Limb (tissue), 2 donors: ENCODE results near the gene RUNX2.

Source experiments
- DNase-seq, 2 donors: peaks; one replicate each; pipeline ENCODE4 v3.0.0-alpha.2; 2016; ENCODE audit errors: extremely low spot score in 2 of 2

RUNX2 gene

DNA sequence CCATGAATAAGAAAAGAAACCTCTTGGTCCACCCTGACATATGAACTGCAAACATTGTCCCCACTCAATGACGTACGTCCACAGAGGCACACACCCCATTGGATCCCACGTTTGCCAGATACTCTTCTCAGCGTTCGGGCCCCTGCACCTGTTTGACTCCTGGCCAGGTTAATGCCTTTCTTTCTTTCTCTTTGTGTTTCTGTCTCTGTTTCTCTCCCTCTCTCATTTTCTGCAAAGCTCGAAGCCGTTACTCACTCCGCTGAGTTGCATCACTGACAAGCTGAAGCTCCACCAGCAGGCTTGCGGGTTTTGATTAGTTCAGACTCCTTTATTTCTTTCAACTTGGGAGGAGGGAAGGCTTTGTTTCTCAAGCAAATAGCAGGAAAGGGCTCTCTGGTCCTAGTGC is 185.1 kb downstream of the RUNX2 start:
- DNase-seq = no peak

DNA sequence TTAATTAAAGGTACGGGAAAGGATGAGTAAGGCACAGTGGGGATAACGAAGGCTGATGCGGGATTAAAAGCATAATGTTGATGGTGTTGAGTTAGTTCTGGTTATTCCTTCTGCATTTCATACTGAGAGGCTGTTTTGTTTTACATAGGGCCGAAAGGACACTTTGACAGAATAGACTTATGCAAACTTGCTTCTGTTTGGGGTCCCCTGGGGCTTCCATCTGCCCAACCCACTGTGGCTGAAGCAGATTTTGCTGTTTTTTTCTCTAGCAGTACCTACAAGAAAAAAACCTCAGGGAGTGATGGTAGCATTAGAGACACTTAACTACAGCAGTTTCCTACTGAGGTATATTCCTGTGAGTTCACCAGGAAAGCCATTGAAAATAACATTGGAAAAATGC is 185.7 kb downstream of the RUNX2 start:
- no peak for DNase-seq

DNA sequence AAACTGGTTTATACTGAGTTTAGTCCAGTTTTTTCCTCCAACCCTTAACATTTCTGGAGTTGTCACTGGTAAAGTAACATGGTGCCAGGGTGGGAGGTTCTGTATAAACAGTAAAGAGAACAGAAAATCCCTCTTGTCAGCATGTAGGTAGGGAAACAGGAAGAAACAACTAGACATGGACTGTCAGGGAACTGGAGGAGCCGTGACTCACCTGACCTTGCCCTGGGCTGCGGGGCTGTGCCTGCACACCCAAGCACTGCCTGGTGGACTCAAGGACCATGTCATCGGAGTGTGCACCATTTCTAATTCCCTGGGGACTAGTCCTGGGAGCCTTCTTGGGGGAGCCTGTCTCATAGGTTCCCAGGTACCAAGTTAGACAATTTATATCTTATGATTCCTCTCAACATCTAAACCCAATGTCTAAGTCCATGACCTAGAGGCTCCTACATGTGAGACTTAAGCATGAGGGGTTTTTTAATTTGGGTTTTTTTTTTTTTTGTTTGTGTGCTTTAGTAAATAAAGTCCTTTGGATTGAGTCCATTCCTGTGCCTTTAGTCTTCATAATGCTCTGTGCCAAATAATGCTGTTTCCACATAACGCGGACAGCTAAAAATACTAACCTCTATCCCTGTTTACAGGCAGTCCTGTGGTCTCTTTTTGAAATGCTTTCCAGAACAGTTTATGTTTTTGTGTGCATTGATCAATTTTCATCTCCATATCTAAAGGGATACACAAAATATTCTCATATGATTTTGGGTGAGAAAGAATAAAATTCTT is 186.5 kb downstream of the RUNX2 start:
- no peak for DNase-seq

DNA sequence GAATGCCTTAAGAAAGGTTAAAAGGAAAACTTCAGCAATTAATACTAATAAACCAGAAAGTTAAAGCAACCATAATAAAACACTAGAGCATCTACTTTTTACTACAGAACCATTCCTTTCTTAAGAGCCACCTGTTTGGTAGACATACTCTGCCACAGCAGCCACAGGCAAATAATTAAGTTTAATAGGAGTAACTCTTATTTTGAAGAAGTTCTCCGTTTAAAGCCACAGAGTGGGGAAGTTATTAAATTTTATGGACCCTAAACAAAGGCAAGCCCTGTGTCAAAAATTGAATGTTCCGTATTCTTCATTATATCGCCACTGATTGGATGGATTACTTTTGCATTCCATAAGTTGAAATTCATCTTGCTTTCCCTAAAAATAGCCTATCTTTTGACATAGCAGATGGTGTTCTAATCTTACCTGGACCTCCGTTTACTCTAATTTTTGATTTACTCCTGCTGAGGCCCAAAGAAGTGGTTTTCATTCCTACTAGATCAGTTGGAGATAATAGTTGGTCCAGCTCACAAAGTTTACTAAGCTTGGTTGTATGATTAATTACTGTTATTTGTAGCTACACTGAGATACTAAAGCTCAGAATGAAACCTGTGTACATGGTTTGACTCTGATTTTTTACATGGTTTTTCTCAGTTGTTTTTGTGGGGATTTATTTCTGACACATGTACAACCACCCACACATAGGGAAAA is 190.0 kb downstream of the RUNX2 start:
- no peak for DNase-seq

DNA sequence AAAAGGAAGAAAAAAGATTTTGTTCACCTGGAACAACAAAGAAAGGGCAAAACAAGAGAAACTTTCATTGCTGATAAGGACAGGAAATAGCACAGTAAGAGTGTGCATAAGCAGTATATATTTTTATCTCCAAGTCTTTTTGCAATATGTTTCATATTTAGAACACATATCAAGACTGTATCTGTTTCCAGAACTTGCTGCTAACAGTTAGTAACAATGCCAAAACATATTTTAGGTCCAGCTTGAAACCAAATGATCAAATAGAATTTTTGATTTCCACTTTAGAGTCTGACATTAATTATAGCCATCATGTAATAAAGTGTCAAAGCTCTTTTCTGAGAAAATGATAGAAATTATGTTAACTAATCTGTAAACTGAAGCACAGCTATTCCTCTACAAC is 193.1 kb downstream of the RUNX2 start:
- DNase-seq = no peak

DNA sequence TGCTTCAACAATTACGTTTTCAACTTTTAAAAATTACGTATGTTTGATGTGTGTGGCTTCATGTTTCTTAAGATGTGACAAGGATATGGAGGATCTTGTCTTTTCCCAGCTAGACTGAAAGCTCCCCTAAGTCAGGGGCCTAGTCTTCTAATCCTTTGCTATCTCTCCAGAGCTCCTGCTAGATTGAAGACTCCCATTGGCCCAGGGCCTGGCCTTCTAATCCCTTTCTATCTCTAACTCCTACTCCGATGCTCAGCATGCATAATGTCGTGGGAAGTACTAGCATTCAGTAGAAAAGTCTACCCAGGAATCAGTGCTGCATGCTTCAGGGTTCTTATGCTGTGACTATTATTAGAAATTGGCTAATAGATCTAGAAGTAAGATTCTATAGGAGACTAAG is 194.4 kb downstream of the RUNX2 start:
- DNase-seq = no peak

DNA sequence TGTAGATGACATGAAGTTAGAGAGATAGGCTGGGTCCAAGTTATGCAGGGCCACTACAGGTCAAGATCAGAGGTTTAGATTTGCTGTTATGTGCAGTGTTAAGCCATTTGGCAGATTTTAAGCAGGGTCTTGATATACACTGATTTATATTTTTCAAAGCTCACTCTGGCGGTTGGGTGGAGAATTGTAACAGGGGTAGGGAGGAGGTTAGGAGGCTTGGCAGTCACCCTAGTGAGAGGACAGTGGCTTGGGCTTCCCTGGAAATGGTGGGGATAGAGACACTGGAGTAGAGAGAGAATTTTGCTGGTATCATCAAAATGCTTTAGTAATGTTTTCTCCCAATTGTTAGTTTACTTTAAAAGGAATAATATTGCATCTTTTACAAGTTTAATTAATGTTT is 199.1 kb downstream of the RUNX2 start:
- no peak for DNase-seq

DNA sequence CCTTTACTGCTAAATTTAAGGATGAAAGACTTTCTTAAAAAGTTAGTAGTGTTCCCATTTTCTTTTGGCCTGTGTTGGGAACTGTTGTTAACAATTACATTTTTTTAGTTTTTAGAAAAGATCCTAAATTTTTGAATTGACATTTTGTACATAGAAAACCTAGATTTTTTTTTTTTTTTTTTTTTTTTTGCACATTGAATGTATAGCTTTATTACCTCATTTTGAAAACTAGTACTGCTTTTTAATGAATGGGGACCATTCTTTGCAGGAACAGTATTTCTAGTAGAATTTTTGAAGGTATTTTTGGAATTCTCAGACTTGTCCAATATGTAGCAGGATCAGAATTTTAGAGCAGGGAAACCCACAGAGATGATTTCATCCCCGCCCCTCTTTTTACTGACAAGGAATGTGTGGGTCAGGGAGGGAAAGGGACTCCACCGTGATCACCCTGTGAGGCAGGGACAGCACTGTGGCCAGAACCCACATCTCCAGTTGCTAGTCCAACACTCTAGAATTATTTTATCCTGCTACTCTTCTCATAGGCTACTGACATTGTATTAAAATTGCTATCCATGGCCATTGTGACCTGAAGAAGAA is 204.0 kb downstream of the RUNX2 start:
- no peak for DNase-seq

DNA sequence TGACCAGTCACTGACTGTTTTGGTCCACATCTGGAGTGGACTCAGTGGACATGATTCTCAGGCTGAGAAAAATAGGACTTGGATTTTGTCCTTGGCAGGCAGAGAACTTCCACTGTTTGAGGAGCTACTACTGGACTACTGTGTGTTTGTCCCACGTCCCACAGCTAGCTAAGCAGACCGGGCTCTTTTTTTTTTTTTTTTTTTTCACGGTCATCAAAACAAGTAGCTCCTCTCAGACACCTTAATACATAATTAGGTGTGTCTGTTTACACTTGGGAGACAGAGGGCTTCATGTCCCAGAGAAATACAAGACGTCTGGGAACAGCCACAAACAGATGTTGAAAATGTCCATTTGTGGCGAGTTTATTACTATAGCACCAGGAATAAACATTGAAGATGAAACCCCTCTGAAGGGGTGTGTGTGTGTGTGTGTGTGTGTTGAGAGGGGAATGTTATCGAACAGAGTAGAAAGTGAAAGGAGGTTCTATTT is 204.6 kb downstream of the RUNX2 start:
- peak; percentile 48 to 70 for DNase-seq

DNA sequence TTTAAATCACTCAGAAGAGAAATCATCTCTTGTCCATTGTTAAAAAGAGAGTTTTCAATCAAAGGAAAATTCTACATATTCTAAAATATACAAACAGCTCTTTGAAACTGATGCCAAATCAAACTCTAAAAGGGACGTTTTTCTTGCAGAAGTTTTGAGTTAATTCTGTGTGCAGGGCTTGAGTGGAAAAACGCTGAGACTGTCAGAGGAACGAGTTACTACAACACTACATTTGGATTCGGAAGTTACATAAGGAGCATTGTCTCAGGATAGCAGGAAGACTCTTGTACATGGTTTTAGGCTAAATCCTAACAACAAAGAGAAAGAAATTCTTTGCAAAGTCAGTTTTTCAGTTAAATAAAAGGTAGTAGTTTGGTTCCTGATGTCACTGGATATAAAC is 205.3 kb downstream of the RUNX2 start:
- DNase-seq = peak in 1 of 2 donors; percentile 43

DNA sequence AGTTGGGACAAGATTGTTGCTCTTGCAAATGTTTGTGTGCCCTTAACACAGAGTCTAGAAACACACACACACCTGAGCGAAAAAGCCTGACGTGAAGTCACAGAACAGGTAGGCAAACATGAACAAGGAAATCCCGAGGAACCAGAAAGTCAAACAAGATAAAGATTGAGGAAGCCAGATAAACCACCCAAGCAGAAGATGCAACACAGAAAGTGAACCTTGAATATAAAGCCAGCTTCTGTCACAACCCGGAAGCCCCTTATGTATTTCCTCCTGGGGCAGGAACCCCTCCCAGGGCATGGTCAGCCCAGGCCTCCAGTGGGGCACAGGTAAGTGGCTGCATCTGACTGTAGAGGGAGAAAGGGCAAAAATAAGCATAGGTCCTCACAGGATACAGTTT is 207.8 kb downstream of the RUNX2 start:
- DNase-seq = no peak

DNA sequence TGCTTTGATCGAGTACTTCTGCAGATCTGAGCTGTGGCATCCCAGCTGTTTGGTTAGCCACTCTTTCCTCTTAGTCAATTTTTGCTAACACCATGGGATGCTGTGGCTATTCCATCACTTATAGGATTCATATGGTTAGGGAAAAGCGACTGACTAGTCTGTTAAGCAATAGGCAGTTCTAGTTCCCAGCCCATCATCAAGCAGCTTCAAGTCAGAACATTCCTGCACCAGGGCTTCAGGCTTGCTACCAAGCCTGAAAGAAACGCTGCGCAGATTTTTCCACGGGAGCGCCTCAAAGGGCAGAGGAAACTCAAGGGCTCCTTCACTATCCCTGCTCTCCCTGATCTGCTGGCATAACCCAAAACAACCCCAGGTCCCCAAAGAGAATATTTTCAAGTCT is 209.4 kb downstream of the RUNX2 start:
- DNase-seq = no peak

DNA sequence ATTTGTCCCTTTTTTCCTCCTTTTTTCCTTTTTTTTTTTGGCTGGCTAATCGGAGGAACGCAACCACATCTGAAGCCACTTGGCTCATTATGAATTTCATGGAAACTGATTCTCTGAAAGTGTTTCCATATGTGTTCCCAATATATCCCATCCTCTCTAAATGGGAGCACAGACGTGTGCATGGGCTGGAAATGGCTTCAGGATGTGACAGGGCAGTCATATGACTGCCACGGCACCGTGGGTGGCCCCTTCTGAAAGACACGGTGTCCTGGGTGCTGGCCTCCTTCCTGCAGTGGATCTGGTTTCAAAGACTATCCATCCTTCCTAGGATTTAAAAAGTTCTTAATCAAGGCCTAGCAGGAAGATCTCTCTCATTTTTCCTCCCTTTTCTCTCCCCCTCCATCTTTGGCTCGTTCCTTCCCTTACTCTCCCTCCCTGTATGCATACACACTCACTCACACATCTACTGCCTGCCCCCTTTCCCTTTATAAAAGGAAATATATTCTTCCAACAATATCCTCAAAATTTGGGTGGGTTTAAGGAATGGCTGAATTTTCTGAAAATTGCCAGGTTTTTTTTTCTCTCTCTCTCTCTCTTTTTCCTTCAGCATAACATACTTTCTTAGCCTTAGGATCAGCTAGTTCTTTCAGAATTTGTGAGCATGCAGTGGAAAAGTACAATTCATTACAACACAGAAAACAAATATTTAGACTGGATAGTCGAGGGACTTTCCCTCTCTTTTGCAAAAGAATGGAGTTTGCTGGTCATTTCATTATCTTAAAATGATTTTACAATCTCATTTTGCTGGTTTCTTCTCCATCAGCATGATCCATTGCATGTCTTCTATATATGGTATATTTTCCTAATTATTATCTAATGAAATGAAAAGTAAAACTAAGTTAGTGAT is 210.8 kb downstream of the RUNX2 start:
- peak; percentile 55 to 71 for DNase-seq

DNA sequence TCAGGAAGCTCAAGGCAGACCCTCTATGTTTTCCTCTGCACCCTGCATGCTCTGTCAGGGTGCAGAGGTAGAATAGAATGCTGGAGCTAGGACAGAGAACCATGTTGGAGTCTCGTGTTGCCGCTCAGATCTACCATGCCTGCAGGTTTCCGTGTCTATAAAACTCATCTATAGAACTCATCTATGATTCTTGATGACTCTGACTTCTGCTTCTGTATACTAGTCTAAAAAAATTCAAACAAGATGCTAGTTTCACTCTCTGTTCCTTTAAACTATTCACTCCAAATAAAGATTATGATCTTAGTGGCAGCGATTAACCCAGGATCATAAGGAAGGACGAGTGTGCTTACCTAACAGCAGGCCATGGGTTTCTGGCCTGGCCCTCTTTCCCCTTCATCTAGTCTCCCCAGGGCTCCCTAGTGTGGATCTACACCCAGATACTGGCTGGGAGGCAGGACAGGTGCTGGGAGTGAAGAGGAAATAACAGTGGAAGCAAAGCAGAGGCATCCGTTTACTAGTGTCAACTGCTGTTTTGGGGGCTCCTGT is 212.3 kb downstream of the RUNX2 start:
- DNase-seq = no peak

DNA sequence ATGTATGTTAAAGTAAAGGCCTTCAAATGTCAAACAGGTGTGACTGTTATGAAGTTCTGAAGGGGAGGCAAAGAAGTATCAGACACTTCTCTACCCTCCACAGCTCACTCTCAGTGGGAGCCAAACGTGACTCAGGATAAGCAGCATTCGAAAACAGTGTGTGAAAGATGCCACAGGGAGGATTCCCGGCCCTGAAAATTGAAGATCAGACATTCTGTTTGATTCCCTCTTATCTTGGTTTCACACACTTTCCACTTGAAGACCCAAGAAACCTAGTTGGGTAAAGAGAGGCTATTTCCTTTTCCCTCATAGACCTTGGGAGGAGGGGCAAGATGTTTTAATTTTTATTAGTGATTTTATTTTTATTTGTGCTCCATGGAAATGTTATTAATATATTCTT is 213.8 kb downstream of the RUNX2 start:
- DNase-seq = no peak

DNA sequence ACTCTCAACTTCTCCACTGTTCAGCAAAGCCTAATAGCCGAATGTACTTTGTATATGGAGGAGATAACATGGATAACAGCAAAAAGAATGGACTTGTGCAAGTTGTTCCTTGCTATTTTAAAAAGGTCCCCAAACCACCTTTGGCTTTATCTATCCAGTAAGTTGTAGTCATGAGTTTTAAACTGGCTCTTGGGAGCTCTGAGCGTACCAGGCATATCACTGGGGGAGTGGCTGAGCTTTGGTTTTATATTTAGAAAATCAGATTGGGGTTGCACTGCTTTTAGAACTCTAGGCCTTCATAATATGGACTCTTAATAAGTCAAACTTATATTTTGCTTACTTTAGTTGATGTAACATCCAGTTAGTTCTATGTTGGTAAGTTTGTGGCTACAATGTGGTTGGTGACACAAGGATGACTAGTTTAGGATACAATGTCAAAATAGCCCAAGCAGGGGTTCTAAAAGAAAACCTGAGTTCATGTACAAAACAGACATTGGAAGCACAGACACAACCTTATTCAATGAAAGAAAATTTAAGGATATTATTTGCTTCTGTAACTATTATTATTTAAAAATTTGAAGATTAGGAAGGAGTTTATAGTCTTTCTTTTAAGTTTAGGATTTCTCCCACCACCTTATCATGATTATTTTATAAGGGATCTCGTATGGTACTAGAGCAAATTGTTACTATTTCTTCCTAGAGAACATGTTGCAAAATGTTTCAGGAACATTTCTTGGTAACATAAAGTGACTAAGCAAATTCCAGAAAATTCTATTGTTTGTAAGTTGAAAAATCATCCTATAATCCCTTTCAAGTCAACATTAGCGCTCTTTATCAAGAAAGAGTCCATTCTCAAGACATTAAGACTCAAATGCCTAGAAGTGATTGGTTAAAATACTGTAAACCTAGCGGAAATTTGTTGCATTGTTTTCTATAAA is 215.4 kb downstream of the RUNX2 start:
- DNase-seq = no peak

DNA sequence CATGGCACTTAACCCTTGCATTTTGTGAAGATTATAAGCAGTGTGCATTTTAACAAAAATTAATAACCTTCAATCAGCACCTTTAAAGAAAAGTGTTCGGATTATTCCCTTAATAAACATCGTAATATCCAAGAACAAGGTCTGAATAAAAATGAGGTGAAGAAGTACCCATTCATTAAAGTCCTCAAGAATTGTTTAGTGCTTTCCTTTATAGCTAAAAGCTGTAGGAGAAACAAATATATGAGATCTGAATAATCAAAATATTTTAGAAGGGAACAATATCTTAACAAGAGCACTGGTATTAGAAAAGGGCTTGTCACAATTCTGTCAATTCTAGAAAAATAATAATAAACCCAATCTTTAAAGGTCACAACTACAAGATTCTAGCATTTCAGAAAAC is 217.3 kb downstream of the RUNX2 start:
- no peak for DNase-seq

DNA sequence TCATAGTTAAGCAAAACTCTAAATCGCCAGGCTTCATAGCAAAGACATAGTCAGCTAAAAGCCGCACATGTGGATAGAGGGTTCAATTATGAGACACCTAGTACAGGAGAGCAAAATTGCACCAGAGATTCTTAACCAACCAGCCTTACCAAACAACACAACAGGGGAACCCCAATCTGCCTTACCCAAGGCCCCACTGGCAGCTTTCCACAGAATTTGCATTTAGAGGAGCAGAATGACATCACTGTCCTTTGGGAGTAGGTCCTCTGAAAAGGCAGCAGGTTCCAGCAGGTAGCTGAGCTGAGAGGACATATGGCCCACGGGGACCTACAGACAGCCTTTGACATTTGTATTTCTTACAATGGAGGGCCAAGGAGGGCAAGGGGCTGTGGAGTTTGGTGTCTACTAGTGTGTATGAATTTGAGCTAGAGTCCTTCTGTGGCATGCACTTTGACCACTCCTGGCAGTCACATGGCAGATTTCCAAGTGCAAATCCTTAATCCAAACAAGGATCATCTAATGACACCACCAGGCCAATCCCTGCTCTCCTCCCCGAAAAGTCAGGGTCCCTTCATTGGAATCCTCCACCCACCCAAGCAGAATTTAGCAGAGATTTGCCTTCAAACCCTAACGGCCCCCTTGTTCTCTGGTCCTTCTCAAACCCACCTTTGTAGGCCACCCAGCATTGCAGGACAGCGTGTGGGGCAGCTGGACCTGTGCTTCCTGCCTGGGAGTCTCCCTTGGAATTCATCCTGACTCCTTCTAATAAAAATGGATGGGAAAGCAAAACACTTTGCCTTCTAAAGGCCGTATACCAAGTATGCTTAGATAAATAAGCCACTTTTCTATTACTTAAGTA is 220.8 kb downstream of the RUNX2 start:
- no peak for DNase-seq

DNA sequence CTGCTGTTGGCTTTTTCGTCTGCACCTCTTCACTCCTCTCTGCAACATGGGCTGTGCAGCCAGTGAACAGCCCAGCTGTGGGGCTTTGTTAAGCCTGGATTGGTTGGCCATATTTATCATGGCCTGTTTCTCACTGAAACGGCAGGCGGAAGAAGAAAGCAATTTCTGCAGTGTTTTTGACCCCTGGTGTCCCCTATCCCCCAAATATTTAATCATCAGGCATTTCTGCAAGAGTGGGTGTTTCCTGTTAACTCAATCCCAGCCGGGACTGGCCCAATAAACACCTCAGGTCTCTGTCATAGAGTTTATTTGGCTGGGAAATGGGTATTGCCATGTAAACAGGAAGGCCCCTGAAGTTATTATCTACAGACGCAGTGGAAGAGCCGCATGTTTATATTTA is 224.4 kb downstream of the RUNX2 start:
- DNase-seq = no peak
